GM12878 (cell line): Measurements from ENCODE around the gene CACNA2D2. TPM values are rescaled to one million over a fixed set of nuclear protein-coding genes. Genes with fewer than 3 reads are reported as not detected.

Experiments used
- ATAC-seq: fragments of 200-7000 bp; cut with Tn5 transposase; 3 replicates; pipeline ENCODE4 v1.9.1; 2020; ENCODE audit warnings: mild to moderate bottlenecking, moderate library complexity
- BruUV-seq: library from RNA; stranded (reverse); fragments of 400-500 nt; replicated peaks from 2 replicates; lab custom pipeline; 2021; lab: Mats Ljungman, UMichigan
- CTCF ChIA-PET: fragments of 300-600 bp; sonication (Branson Sonifier 250); formaldehyde crosslinking; extraction: SDS; loops from one replicate; lab custom pipeline; 2021; ENCODE audit warnings: inconsistent platforms; lab: Yijun Ruan, JAX
- POLR2A ChIA-PET: fragments of 350-600 bp; formaldehyde crosslinking; extraction: SDS; loops from one replicate; lab custom pipeline; 2021; ENCODE audit warnings: inconsistent platforms; lab: Charles Lee
- RAD21 ChIA-PET: fragments of 300-600 bp; sonication (Branson Sonifier 250); formaldehyde crosslinking; loops from one replicate; lab custom pipeline; 2023; ENCODE audit warnings: antibody characterized with exemption; ENCODE audit not compliant: unreplicated experiment; lab: Charles Lee
- SMC1A ChIA-PET: fragments of 300-600 bp; sonication (Branson Sonifier 250); formaldehyde crosslinking; loops from one replicate; lab custom pipeline; 2023; ENCODE audit not compliant: unreplicated experiment, uncharacterized antibody; lab: Charles Lee
- DNase-seq: peaks from one replicate; pipeline ENCODE4 v3.0.0-alpha.2; 2011; ENCODE audit warnings: low read depth, low spot score
- FAIRE-seq: peaks from 3 replicates; lab custom pipeline; 2011; peaks lifted over from hg19 to GRCh38; lab: Jason Lieb, UNC
- H2AFZ ChIP-seq: 2 replicates; pipeline ENCODE4 v1.6.0; 2011; ENCODE audit warnings: low read depth, low read length, control low read depth; ENCODE audit not compliant: control insufficient read depth
- H3K27ac ChIP-seq: 2 replicates; pipeline ENCODE4 v1.5.1; 2011; ENCODE audit warnings: control low read depth; ENCODE audit not compliant: control insufficient read depth, insufficient read depth
- H3K27me3 ChIP-seq, 2 experiments: replicated peaks in 1 of 2; 2 replicates each; pipeline versions ENCODE4 v1.6.0 to v1.6.1; 2011; ENCODE audit warnings: low read length in 1 of 2; ENCODE audit not compliant: control insufficient read depth in 2 of 2, insufficient read depth in 2 of 2
- H3K36me3 ChIP-seq, 2 experiments: 2 replicates each; pipeline ENCODE4 v1.5.1; 2011; ENCODE audit warnings: low read length in 1 of 2; ENCODE audit not compliant: control insufficient read depth in 2 of 2, insufficient read depth in 2 of 2
- H3K4me1 ChIP-seq: 2 replicates; pipeline ENCODE4 v1.6.1; 2011; ENCODE audit warnings: mild to moderate bottlenecking, low read length, moderate library complexity, mixed read lengths; ENCODE audit not compliant: control insufficient read depth, insufficient read depth
- H3K4me2 ChIP-seq: 2 replicates; pipeline ENCODE4 v1.6.0; 2011; ENCODE audit warnings: control low read depth; ENCODE audit not compliant: control insufficient read depth, insufficient read depth
- H3K4me3 ChIP-seq: fragments of 200-600 bp; sonication (generic); 2 replicates; pipeline ENCODE4 v1.5.1; 2016
- H3K79me2 ChIP-seq: 2 replicates; pipeline ENCODE4 v1.6.0; 2011; ENCODE audit warnings: low read length; ENCODE audit not compliant: control insufficient read depth, insufficient read depth
- H3K9ac ChIP-seq: 2 replicates; pipeline ENCODE4 v1.8.0; 2011; ENCODE audit warnings: low read length, control low read depth, mixed read lengths; ENCODE audit not compliant: control insufficient read depth, insufficient read depth
- H3K9me3 ChIP-seq: replicated peaks from 3 replicates; pipeline ENCODE4 v1.5.1; 2011; ENCODE audit warnings: mild to moderate bottlenecking, low read length; ENCODE audit not compliant: control insufficient read depth, insufficient read depth
- H4K20me1 ChIP-seq: 2 replicates; pipeline ENCODE4 v1.6.0; 2011; ENCODE audit not compliant: control insufficient read depth, insufficient read depth
- ATF7 ChIP-seq: fragments of 450-650 bp; IDR thresholded peaks from 2 replicates; pipeline ENCODE4 v1.6.1; 2016; ENCODE audit warnings: low read depth, mild to moderate bottlenecking
- BCL11A ChIP-seq: IDR thresholded peaks from 2 replicates; pipeline ENCODE4 v1.6.1; 2011; ENCODE audit warnings: low read depth, low read length
- BHLHE40 ChIP-seq, 2 experiments: fragments of 450-650 bp in 1 of 2; IDR thresholded peaks; 2 replicates each; pipeline ENCODE4 v1.6.1; 2011 to 2017; ENCODE audit warnings: low read depth in 2 of 2, borderline replicate concordance in 1 of 2, improper control_type of control experiment in 1 of 2, low read length in 1 of 2, mild to moderate bottlenecking in 1 of 2
- CHD4 ChIP-seq: fragments of 200-600 bp; sonication (generic); IDR thresholded peaks from 2 replicates; pipeline ENCODE4 v1.6.1; 2016; ENCODE audit warnings: mild to moderate bottlenecking
- CREB1 ChIP-seq: IDR thresholded peaks from 2 replicates; pipeline ENCODE4 v1.6.1; 2012; ENCODE audit warnings: low read depth, mild to moderate bottlenecking, inconsistent platforms
- ESRRA ChIP-seq: IDR thresholded peaks from 2 replicates; pipeline ENCODE4 v1.6.1; 2012; ENCODE audit warnings: mild to moderate bottlenecking, low read length, improper control_type of control experiment
- EZH2 ChIP-seq: IDR thresholded peaks from 2 replicates; pipeline ENCODE4 v1.6.1; 2012; ENCODE audit warnings: low read depth, mild to moderate bottlenecking, control low read depth, inconsistent platforms, low read length, borderline replicate concordance; ENCODE audit not compliant: control insufficient read depth
- NBN ChIP-seq: fragments of 450-650 bp; IDR thresholded peaks from 2 replicates; pipeline ENCODE4 v1.6.1; 2016
- NR2C2 ChIP-seq: IDR thresholded peaks from 2 replicates; pipeline ENCODE4 v1.6.1; 2011; ENCODE audit warnings: borderline replicate concordance, low read depth; ENCODE audit not compliant: control insufficient read depth, insufficient read length
- NR2F1 ChIP-seq: fragments of 450-650 bp; conservative IDR thresholded peaks from 2 replicates; pipeline ENCODE4 v1.6.1; 2017; ENCODE audit warnings: mild to moderate bottlenecking
- PAX5 ChIP-seq: IDR thresholded peaks from 2 replicates; pipeline ENCODE4 v1.6.1; 2011; ENCODE audit warnings: low read depth, low read length, borderline replicate concordance
- POLR2A ChIP-seq: IDR thresholded peaks from 2 replicates; pipeline ENCODE4 v1.6.1; 2011; ENCODE audit warnings: low read depth, mild to moderate bottlenecking, low read length
- RBBP5 ChIP-seq: fragments of 200-600 bp; sonication (generic); conservative IDR thresholded peaks from 2 replicates; pipeline ENCODE4 v1.6.1; 2016
- RELA ChIP-seq: fragments of 450-650 bp; IDR thresholded peaks from 2 replicates; pipeline ENCODE4 v1.8.0; 2014; ENCODE audit warnings: borderline replicate concordance; ENCODE audit not compliant: partially characterized antibody
- SMC3 ChIP-seq: IDR thresholded peaks from 2 replicates; pipeline ENCODE4 v1.6.1; 2011; ENCODE audit warnings: low read length, improper control_type of control experiment, borderline replicate concordance
- SREBF1 ChIP-seq: IDR thresholded peaks from 2 replicates; pipeline ENCODE4 v1.6.1; 2012; ENCODE audit warnings: mild to moderate bottlenecking, low read length
- SRF ChIP-seq, 2 experiments: IDR thresholded peaks; 2 replicates each; pipeline ENCODE4 v1.6.1; 2011; ENCODE audit warnings: low read depth in 2 of 2, low read length in 2 of 2, mild to moderate bottlenecking in 1 of 2, moderate library complexity in 1 of 2
- ZNF207 ChIP-seq: fragments of 450-650 bp; IDR thresholded peaks from 2 replicates; pipeline ENCODE4 v1.6.1; 2014; ENCODE audit warnings: antibody characterized with exemption, mild to moderate bottlenecking, borderline replicate concordance
- WGBS: methylation state at CpG from one replicate; pipeline ENCODE4 v1.1.6; 2016; ENCODE audit warnings: low lambda C conversion rate; ENCODE audit not compliant: insufficient replicate concordance, insufficient coverage; ENCODE audit errors: missing lambda C conversion rate; 5-methylcytosine and 5-hydroxymethylcytosine counted together
- in situ Hi-C: fragments of 300-500 bp; cut with MboI; formaldehyde crosslinking; loops from 9 replicates; pipeline ENCODE4 v1.14.3; 2018; ENCODE audit warnings: mixed read lengths
- intact Hi-C: fragments of 100-400 bp; cut with micrococcal nuclease; formaldehyde crosslinking; loops from one replicate; pipeline ENCODE4 v1.14.2; 2022; ENCODE audit not compliant: unreplicated experiment
- polyA plus RNA-seq, 11 experiments: library from polyadenylated mRNA; depleted of rRNA in 4 of 11; unstranded in 6 of 11; stranded (reverse) in 5 of 11; fragments of >200 nt; fragmentation: Nextera tagmentation in 4 of 11; fragmentation: Illumina TruSeq in 1 of 11; extraction: Ambion mirVana in 4 of 11; extraction: Trizol in 1 of 11; gene quantifications; 1 replicate in 1 of 11; 2 replicates in 10 of 11; pipeline versions ENCODE4 v1.2.1 to v1.2.3, GENCODE V29; 2011 to 2016; ENCODE audit warnings: inconsistent platforms in 2 of 11, missing spikeins in 2 of 11, low read depth in 1 of 11
- total RNA-seq, 4 experiments: library from RNA; depleted of rRNA in 3 of 4; stranded (reverse); fragments of >200 nt in 3 of 4; fragmentation: Illumina TruSeq in 1 of 4; extraction: Trizol in 1 of 4; gene quantifications; 2 replicates each; pipeline versions ENCODE4 v1.2.1 to v1.2.3, GENCODE V29; 2013 to 2021
- TF ChIP-seq, protein P1 (sequence below): IDR thresholded peaks from 2 replicates; pipeline ENCODE4 v1.6.1; 2011; ENCODE audit warnings: mild to moderate bottlenecking, low read depth, low read length, moderate library complexity; ENCODE audit not compliant: insufficient replicate concordance
- TF ChIP-seq, protein P2 (sequence below): fragments of 450-650 bp; formaldehyde crosslinking; IDR thresholded peaks from 2 replicates; pipeline ENCODE4 v1.5.0; 2022; ENCODE audit warnings: mild to moderate bottlenecking, missing genetic modification characterization

CACNA2D2 gene
- total and polyA plus RNA-seq, 10 of the 15 experiments (the other 5 are each of a cell fraction or from before 2014, with no cell fraction given): 0.03 to 0.07 TPM; not detected in 8

DNA sequence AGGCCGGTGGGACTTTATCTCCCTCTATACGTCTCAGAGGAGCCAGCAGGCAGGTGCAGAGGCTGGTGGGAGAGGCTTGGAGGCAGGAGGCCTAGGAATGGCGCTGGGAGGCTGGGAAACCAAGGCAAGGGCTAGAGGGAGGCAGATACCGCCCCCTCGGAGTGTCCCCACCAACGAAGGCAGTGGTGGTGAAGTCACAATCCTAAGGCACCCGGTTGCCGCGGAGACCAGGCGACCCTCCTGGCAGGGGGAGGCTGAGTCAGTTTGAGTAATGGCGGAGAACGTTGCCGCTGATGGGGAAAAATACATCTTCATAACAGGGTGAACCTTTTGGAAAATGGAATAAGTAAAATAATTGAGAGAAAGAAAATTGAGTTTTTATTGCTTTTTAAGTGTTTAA is 29.9 kb upstream of the CACNA2D2 start:
- DNase-seq: no peak
- no peak overlapping the region for H3K27ac ChIP-seq
- no TSS peak for BruUV-seq
- ChIA-PET POLR2A (no interaction called here), CTCF (no interaction called here), RAD21 (no interaction called here)
- in situ Hi-C loops: no loop called here
- no peak for FAIRE-seq
- WGBS: 28% methylated on average over 13 of the region's 13 CpGs
- H3K79me2 ChIP-seq: no peaks in the 10 kb centered on the region
- no peak overlapping the region for H3K9ac ChIP-seq
- no peak overlapping the region for H2AFZ ChIP-seq
- no peaks in the 10 kb centered on the region for H3K4me1 ChIP-seq
- TF ChIP-seq BHLHE40 (IDR thresholded peaks at IDR 0.05; ENCODE audit: borderline replicate concordance in 1 of 2, low read depth in 2 of 2, low read length in 1 of 2) (no peak), PAX5 (no peak), NBN (no peak), ZNF207 (no peak), RELA (no peak), ATF7 (no peak), CHD4 (no peak), POLR2A (no peak), BCL11A (no peak), CREB1 (no peak), ESRRA (no peak), RBBP5 (no peak), SMC3 (no peak), SREBF1 (no peak), NR2F1 (no peak), EZH2 (no peak), NR2C2 (no peak), SRF (IDR thresholded peaks at IDR 0.05; ENCODE audit: low read depth in 2 of 2, low read length in 2 of 2) (no peak)
- TF ChIP-seq, protein P1, sequence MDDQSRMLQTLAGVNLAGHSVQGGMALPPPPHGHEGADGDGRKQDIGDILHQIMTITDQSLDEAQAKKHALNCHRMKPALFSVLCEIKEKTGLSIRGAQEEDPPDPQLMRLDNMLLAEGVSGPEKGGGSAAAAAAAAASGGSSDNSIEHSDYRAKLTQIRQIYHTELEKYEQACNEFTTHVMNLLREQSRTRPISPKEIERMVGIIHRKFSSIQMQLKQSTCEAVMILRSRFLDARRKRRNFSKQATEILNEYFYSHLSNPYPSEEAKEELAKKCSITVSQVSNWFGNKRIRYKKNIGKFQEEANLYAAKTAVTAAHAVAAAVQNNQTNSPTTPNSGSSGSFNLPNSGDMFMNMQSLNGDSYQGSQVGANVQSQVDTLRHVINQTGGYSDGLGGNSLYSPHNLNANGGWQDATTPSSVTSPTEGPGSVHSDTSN: no peak
- TF ChIP-seq, protein P2, sequence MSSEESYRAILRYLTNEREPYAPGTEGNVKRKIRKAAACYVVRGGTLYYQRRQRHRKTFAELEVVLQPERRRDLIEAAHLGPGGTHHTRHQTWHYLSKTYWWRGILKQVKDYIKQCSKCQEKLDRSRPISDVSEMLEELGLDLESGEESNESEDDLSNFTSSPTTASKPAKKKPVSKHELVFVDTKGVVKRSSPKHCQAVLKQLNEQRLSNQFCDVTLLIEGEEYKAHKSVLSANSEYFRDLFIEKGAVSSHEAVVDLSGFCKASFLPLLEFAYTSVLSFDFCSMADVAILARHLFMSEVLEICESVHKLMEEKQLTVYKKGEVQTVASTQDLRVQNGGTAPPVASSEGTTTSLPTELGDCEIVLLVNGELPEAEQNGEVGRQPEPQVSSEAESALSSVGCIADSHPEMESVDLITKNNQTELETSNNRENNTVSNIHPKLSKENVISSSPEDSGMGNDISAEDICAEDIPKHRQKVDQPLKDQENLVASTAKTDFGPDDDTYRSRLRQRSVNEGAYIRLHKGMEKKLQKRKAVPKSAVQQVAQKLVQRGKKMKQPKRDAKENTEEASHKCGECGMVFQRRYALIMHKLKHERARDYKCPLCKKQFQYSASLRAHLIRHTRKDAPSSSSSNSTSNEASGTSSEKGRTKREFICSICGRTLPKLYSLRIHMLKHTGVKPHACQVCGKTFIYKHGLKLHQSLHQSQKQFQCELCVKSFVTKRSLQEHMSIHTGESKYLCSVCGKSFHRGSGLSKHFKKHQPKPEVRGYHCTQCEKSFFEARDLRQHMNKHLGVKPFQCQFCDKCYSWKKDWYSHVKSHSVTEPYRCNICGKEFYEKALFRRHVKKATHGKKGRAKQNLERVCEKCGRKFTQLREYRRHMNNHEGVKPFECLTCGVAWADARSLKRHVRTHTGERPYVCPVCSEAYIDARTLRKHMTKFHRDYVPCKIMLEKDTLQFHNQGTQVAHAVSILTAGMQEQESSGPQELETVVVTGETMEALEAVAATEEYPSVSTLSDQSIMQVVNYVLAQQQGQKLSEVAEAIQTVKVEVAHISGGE (CRISPR knock-in tag): no peak
- TF ChIP-seq, all 136 proteins: peak for 0
- SMC1A ChIA-PET: no interaction called here
- Histone ChIP-seq H3K27me3 (peaks cover 5 to 10% of the 10 kb centered on the region in 2 experiments; a peak in 3 of 4 replicates), H4K20me1 (no peaks in the 10 kb centered on the region), H3K4me2 (no peak overlapping the region), H3K36me3 (no peaks in the 10 kb centered on the region), H3K4me3 (no peak overlapping the region), H3K9me3 (no peaks in the 10 kb centered on the region)
- ATAC-seq: no peak
- intact Hi-C loops: no loop called here
